ENCODE data around the gene VWA3A. TPM values are rescaled to one million over a fixed set of nuclear protein-coding genes. Genes with fewer than 3 reads are reported as not detected.

Gene VWA3A
- total and polyA plus RNA-seq, 2 of the 4 experiments (the other 2 are of a cell fraction), result not detected

DNA sequence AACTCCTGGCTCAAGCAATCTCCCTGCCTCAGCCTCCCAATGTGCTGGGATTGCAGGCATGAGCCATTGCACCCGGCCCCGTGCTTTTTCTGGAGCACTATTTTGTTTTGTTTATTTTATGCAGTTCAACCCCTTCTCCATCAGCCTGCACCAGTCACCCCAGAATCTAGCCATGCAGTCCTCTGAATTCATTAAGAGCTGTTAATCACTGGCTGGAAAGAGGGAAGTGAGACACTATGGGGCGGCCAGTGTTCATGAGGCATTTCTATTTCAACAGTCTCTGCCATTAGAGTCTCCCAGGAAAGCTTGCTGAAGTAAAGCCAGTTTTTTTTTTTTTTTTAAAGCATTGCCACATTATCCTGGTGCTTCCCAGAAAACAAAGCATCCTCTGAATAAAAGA lies 1.7 kb downstream of the VWA3A start:
- POLR2A ChIA-PET (ENCODE audit: unreplicated experiment), result no interaction called here
- dilution Hi-C loops (cut with HindIII; ENCODE audit: low sequenced_read_pairs, unreplicated experiment), result no loop called here
- intact Hi-C loops (cut with micrococcal nuclease), result no loop called here
- CTCF ChIA-PET, result interaction anchor here (0.6 to 1.2 kb wide), 2 partner anchors 17 to 92 kb away, joined by 3 read pairs; no protein-coding TSS in a partner anchor
- H2AK9ac ChIP-seq (replicated peaks; ENCODE audit: low read depth, low read length, poor library complexity), result no peak overlapping the region
- H2AFZ ChIP-seq (replicated peaks; ENCODE audit: low read length, poor library complexity), result no peak overlapping the region
- no peak overlapping the region for H2AK5ac ChIP-seq (ENCODE audit: low read depth, low read length)
- H3K36me3 ChIP-seq (ENCODE audit: control insufficient read depth, insufficient read depth, low read length), result no peaks in the 10 kb centered on the region
- no peak overlapping the region for H3K23ac ChIP-seq (ENCODE audit: low read depth, low read length)
- H2BK20ac ChIP-seq (ENCODE audit: low read depth, low read length), result no peak overlapping the region
- ATAC-seq (ENCODE audit: low read depth) (no peak), DNase-seq (no peak)
- no peak overlapping the region for H4K5ac ChIP-seq (ENCODE audit: low read depth, low read length)
- no peak overlapping the region for H3K27ac ChIP-seq (ENCODE audit: insufficient read depth, low read length)
- H4K8ac ChIP-seq (ENCODE audit: low read depth in 2 of 2, low read length in 2 of 2), result no peak overlapping the region
- no peak overlapping the region for H3K4me2 ChIP-seq (ENCODE audit: low read depth, low read length)
- H3K4me3 ChIP-seq (ENCODE audit: insufficient read depth, low read depth, low read length), result no peak overlapping the region
- BruUV-seq (replicated peaks), result no TSS peak
- TF ChIP-seq RAD21 (IDR thresholded peaks at IDR 0.05; ENCODE audit: low read length) (no peak), RCOR1 (IDR thresholded peaks at IDR 0.05; ENCODE audit: insufficient replicate concordance, low read length) (no peak), RFX5 (IDR thresholded peaks at IDR 0.05; ENCODE audit: low read depth, low read length) (no peak), NFE2L2 (IDR thresholded peaks at IDR 0.05; ENCODE audit: low read depth, low read length) (no peak), MAFK (IDR thresholded peaks at IDR 0.05; ENCODE audit: low read depth, low read length) (no peak), SMC3 (IDR thresholded peaks at IDR 0.05; ENCODE audit: low read depth, low read length) (no peak), MAZ (IDR thresholded peaks at IDR 0.05; ENCODE audit: borderline replicate concordance, low read depth, low read length) (no peak), CHD1 (IDR thresholded peaks at IDR 0.05; ENCODE audit: low read depth, low read length) (no peak), BHLHE40 (IDR thresholded peaks at IDR 0.05; ENCODE audit: low read depth, low read length) (no peak), POLR2A (IDR thresholded peaks at IDR 0.05; ENCODE audit: low read depth, low read length) (no peak), FOS (IDR thresholded peaks at IDR 0.05; ENCODE audit: low read depth, low read length) (no peak), MXI1 (IDR thresholded peaks at IDR 0.05; ENCODE audit: borderline replicate concordance, low read depth, low read length) (no peak), CEBPB (IDR thresholded peaks at IDR 0.05; ENCODE audit: low read depth, low read length) (no peak)
- TF ChIP-seq, protein P1, sequence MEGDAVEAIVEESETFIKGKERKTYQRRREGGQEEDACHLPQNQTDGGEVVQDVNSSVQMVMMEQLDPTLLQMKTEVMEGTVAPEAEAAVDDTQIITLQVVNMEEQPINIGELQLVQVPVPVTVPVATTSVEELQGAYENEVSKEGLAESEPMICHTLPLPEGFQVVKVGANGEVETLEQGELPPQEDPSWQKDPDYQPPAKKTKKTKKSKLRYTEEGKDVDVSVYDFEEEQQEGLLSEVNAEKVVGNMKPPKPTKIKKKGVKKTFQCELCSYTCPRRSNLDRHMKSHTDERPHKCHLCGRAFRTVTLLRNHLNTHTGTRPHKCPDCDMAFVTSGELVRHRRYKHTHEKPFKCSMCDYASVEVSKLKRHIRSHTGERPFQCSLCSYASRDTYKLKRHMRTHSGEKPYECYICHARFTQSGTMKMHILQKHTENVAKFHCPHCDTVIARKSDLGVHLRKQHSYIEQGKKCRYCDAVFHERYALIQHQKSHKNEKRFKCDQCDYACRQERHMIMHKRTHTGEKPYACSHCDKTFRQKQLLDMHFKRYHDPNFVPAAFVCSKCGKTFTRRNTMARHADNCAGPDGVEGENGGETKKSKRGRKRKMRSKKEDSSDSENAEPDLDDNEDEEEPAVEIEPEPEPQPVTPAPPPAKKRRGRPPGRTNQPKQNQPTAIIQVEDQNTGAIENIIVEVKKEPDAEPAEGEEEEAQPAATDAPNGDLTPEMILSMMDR (conservative IDR thresholded peaks at IDR 0.05; ENCODE audit: low read depth, low read length), result no peak
- TF ChIP-seq, protein P2, sequence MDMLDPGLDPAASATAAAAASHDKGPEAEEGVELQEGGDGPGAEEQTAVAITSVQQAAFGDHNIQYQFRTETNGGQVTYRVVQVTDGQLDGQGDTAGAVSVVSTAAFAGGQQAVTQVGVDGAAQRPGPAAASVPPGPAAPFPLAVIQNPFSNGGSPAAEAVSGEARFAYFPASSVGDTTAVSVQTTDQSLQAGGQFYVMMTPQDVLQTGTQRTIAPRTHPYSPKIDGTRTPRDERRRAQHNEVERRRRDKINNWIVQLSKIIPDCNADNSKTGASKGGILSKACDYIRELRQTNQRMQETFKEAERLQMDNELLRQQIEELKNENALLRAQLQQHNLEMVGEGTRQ (IDR thresholded peaks at IDR 0.05; ENCODE audit: low read depth, low read length), result no peak
- TF ChIP-seq, protein P3, sequence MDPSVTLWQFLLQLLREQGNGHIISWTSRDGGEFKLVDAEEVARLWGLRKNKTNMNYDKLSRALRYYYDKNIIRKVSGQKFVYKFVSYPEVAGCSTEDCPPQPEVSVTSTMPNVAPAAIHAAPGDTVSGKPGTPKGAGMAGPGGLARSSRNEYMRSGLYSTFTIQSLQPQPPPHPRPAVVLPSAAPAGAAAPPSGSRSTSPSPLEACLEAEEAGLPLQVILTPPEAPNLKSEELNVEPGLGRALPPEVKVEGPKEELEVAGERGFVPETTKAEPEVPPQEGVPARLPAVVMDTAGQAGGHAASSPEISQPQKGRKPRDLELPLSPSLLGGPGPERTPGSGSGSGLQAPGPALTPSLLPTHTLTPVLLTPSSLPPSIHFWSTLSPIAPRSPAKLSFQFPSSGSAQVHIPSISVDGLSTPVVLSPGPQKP (IDR thresholded peaks at IDR 0.05; ENCODE audit: borderline replicate concordance, low read depth, low read length), result no peak
- no peak overlapping the region for H2BK120ac ChIP-seq (ENCODE audit: low read depth, low read length)
- H3K27me3 ChIP-seq (ENCODE audit: control insufficient read depth, insufficient read depth, low read length), result peaks cover 4% of the 10 kb centered on the region; the same call in 1 of the 2 replicates
- H4K91ac ChIP-seq (ENCODE audit: insufficient read depth, low read depth, low read length), result no peak overlapping the region
- H3K4ac ChIP-seq (ENCODE audit: low read depth, low read length), result no peak overlapping the region
- no peak overlapping the region for H2BK5ac ChIP-seq (ENCODE audit: low read depth, low read length, poor library complexity, severe bottlenecking)
- H3K9ac ChIP-seq (ENCODE audit: low read depth, low read length), result no peak overlapping the region
- no CpG with 5 or more reads among the region's 3 CpGs for WGBS, 2 experiments (ENCODE audit: extremely low coverage in 2 of 2, insufficient read length in 1 of 2)
- no peaks in the 10 kb centered on the region; the same call in 1 of the 2 replicates for H3K9me1 ChIP-seq (ENCODE audit: insufficient read depth, low read length)
- H3K56ac ChIP-seq (ENCODE audit: extremely low read depth, insufficient read depth, low read length), result no peak overlapping the region
- in situ Hi-C loops (cut with MboI; ENCODE audit: low sequenced_read_pairs), result loop anchor here (5.0 kb wide), 1 partner anchor 88 kb away; no protein-coding TSS in a partner anchor
- no peak overlapping the region for H3K14ac ChIP-seq (replicated peaks; ENCODE audit: low read depth, low read length)
- no peaks in the 10 kb centered on the region for H3K9me3 ChIP-seq (ENCODE audit: control insufficient read depth, insufficient read depth, low read length)
- peaks cover 7% of the 10 kb centered on the region for H3K4me1 ChIP-seq (ENCODE audit: control insufficient read depth, insufficient read depth, low read length)
- no peaks in the 10 kb centered on the region for H3K79me1 ChIP-seq (ENCODE audit: low read depth in 1 of 2, low read length in 2 of 2)
- H3K18ac ChIP-seq (ENCODE audit: low read depth, low read length), result no peak overlapping the region
- H4K20me1 ChIP-seq (ENCODE audit: insufficient read depth, low read length), result no peaks in the 10 kb centered on the region
- no peak overlapping the region for H2BK15ac ChIP-seq (ENCODE audit: low read depth, low read length)

Measured in IMR-90 (cell line).